ENCODE data around the gene DHRS12.

DHRS12 gene

DNA sequence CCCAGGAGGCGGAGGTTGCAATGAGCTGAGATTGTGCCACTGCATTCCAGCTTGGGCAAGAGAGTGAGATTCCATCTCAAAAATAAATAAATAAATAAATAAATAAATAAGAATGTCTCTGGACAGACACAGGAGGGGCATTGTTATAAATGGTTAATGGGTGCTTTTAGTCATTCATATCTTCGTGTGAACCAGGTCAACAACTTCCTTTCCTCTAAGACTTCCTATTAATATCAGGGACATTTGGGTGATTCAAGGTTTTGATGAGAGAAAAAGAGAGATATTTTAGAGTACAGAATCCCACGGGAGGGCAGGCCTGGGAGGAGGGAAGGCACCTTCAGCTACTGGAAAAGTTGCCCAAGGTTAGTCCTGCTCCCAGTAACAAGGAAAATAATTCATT is 23.9 kb downstream of the DHRS12 start:
- no peak for DNase-seq

- peak; percentile 31 for DNase-seq
These were observed 25.6 kb downstream of the DHRS12 start for GRCh38 chr13:51778392-51778791.

DNA sequence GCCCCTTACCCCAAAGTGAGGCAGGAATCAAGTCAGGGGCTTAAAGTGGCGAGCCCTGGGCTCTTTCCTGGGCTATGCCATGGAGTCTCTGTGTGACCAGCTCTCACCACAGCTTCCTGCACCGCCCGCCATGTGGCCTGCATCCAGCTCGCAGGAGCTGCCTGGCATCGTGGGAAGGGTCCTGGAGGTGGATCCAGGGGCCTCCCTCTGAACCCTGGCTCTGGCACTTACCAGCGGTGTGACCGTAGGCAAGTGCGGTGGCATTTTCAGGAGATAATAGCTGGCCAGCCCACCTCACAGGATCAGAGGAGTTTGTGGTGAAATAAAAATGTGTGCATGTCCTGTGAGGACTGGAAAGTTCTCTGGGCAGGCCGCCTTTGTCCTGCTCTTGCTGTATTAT is 26.0 kb downstream of the DHRS12 start:
- peak; percentile 22 for DNase-seq

DNA sequence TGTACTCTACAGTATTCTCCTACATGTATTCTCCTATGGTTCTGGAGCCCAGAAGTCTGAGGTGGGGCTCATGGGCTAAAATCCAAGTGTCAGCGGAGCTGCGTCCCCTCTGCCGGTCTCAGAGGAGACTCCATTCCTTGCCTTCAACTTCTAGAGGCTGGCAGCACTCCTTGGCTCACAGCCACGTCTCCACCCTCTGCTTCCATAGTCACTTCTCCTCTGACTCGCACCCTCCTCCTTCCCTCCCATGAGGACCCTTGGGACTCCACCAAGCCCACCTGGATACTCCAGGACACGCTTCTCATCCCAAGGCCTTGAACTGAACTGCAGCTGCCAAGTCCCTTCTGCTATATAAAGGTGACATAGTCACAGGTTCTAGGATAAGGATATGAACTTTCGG is 27.8 kb downstream of the DHRS12 start:
- DNase-seq, result no peak

- DNase-seq, result no peak
These were observed 30.4 kb downstream of the DHRS12 start for GRCh38 chr13:51773515-51773914.

DNA sequence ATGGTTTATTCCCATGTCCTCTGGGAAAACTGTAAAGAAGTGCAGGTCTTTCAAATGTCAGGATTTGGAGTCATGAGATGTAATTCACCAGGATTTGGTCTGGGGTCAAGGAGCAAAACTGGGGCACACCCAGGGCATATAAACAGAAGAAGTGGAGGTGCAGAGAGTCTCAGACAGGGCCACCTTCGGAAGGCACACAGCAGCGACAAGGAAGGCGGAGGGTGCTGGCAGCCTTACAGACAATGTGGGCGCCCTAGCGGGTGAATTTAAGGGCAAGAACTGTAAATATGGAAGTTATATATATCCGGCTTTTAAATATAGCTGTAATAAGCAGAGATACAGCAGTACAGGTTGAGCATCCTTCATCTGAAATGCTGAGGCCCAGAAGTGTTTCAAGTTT is 31.2 kb downstream of the DHRS12 start:
- no peak for DNase-seq

GRCh38 chr13:51772105-51772455 is 31.9 kb downstream of the DHRS12 start:
- DNase-seq, result no peak

GRCh38 chr13:51771418-51772104 is 32.4 kb downstream of the DHRS12 start:
- DNase-seq, result no peak

DNA sequence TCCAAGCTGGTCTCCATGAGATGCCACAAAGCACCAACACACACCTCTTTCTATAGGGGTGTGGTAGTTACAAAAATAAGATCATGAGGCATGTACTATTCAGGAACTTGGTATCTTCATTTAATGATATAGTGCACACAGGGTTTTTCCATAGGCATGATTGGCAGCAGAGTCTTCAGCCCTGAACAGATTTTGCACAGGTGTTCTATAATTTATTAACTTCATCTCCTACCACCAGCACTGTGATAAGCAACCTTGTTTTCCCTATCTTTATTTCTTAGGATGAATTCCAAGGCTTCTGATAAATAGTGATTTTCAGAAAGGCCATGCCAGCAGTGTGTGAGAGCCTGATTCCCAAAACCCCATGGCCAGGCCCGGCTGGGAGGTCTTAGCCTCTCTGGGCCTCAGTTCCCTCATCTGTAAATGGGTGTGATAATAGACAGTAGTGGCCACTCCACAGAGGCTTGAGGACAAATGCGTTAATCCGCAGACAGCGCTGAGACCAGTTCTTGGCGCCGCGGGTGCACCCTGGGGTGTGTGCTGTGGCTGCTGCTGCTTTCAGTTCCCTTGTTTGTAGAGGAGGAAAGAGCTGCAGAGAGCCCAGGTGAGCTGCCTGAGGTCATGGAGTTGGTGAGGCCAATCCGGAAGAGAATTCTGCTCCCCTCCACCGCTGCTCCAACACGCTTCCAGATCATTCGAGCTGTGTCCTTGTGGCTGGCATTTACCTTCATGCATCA is 33.1 kb downstream of the DHRS12 start:
- no peak for DNase-seq

DNA sequence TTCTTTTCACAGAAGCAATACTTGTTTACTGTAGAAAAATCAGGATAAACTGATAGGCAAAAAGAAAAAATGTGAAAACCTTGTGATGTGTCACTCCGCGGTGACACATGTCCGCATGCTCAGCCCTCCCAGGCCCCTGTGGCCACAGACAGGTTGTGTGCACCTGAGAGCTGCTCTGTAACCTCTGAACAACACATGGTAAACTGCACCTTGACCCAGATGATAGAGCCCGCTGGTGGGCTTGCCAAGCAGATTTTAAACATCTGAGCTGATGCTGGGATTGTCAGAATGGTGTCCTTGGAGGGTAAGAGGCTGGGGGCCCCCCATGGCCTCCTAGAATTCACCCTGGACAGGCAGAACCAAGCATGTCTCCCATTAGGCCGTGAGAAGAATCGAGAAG is 33.8 kb downstream of the DHRS12 start:
- DNase-seq, result no peak

DNA sequence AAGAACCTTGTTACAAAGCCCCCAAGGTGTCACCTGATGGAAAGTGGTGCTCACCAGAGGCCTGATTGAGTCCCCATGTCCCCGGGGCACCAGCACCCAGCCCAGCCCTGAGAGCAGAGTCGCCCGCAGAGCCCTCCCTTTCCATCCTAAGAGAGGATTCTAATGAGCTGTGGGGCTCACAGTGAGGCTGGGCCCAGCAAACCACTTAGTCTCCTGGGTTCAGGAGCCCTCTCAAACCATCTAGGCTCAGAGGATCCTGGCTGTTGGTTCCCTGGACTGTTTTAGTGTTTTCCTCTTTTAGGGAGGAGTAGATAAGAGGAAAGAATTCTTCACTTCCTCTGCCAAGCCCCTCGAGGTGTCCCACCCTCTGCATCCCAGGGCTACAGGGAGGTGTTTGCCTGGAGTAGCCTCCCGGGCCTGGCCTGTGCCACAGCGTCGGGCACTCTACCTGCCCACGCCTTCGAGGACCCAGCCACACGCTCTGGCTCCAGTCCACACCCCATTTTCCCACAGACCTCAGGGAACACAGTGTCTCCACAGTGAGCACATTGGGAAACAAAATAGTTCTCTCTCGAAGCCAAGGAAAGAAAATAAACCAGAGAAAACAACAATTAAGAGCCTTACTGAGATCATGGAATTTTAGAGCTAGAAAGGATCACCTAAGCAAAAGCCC is 34.4 kb downstream of the DHRS12 start:
- no peak for DNase-seq

DNA sequence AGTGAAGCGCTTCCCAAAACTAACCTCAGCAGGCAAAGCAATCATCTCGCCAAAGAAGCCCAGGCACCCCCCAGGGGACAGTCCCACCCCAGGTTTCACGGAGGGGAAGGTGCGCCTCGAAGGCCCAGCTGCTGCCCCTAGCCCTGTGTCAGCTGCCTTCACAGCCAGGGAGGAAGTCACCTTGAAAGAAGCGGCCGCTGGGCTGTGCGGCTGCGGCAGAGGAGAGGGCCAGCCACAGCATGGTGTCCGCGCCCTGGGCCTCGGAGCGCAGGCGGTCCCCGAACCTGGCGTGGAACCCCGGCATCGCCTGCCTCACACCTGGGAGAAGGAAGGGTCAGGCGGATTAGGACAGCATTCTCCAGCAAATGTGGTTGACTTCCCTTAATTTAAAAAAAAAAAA is 35.0 kb downstream of the DHRS12 start:
- DNase-seq, result no peak

DNA sequence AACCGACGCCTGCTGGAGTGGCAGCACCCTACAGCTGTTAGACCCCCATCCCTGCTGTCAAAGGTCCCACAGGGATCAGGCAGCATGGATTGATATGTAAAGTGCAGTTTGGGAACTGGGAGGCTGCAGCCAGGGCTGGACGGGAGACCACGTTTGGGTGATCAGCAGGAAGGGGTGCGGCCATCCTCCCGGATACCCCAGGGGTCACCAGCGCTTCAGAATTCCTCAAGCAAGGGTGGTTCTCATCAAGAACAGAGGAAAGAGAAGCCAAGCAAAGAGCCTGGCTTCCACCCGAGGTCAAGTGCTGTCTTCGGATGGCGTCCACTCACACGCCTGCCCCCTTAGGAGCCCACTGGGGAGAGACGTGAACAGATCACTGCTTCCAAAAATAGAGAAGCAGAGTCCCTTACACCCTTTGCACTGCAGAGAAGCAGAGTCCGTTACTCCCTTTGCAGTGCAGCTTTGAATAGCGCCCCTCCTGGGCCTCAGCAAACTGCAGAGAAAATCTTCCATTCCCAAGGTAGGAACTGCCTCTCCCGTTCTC is 35.5 kb downstream of the DHRS12 start:
- DNase-seq, result no peak

GRCh38 chr13:51767100-51767499 is 36.9 kb downstream of the DHRS12 start:
- DNase-seq, result peak; percentile 25

DNA sequence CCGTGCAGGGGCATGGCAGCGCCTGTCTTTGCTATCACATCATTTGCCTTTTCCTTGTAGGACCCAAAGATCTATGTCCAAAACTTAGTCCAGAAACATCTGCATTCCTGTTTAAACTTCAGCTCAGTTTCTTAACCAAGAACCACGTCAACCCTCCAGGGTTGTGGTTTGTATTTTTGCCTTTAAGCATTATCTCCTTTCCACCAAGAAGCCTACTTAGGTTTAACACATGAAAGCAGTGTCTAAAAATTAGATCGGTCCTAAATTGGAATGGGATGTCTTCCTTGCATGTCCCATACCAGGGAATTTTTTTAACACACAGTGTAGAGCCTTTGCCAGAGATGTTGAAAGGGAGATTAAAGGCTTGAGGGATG is 38.8 kb downstream of the DHRS12 start:
- peak; percentile 27 for DNase-seq

GRCh38 chr13:51764184-51765141 is 39.5 kb downstream of the DHRS12 start:
- peak; percentile 58 for DNase-seq

DNA sequence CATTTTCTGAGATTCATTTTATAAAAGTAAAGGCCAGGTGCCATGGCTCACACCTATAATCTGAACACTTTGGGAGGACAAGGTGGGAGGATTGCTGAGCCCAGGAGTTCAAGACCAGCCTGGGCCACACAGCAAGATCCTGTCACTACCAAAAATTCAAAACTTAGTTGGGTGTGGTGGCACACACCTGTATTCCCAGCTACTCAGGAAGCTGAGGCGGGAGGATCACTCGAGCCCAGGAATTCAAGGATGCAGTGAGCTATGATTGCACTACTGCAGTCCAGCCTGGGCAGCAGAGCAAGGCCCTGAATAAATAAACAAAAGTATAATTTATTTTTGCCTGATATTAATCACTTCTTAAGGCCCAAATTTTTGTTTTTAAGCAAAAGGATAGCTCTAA is 40.5 kb downstream of the DHRS12 start:
- no peak for DNase-seq

DNA sequence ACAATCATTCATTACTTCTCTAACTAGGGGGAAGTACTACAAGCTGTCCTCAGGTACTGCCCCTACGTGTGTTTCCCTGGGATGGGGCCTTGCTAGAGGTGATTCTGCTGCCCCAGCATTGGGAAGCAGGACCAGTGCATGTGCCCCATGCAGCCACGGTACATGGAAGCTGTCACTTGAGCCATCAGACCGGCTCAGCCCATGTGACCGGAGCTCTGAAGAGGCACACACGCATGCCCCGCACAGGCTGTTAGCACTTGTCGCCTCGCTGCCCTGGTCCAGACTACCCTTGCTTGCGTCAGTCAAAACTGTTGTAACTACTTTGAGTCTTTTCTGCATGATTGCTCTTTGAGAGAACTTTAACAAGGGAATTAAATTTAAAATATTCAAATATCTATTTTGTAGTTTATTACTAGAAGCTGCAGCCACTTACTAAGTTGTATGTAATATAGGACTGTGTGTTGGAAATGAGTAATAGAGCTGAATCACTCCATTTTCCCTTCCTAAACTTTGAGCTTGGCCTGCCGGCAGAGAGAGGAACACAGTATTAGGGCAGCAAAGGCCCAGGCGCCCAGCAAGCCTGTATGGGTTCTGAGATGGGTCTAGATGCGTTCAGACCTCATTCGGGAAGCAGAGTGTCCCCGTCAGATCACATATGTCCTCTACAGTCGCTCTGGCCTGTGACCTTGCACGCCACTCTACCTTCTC is 42.2 kb downstream of the DHRS12 start:
- no peak for DNase-seq

DNA sequence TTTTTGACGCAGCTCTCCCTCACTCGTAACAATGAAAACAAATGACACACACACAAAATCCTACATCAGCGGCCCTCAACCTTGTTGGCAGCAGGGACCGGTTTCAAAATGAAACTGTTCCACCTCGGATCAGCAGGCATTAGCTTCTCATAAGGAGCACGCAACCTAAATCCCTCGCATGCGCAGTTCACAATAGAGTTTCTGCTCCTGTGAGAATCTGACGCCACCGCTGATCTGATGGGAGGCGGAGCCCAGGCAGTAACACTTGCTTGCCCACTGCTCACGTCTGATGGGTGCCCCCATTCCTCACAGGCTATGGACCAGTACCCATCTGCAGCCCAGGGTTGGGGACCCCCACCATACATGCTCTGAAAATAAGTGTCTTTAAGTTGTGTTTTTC is 43.4 kb downstream of the DHRS12 start:
- no peak for DNase-seq

GRCh38 chr13:51759240-51759639 is 44.7 kb downstream of the DHRS12 start:
- DNase-seq, result no peak

GRCh38 chr13:51758691-51759090 is 45.3 kb downstream of the DHRS12 start:
- DNase-seq, result no peak

DNA sequence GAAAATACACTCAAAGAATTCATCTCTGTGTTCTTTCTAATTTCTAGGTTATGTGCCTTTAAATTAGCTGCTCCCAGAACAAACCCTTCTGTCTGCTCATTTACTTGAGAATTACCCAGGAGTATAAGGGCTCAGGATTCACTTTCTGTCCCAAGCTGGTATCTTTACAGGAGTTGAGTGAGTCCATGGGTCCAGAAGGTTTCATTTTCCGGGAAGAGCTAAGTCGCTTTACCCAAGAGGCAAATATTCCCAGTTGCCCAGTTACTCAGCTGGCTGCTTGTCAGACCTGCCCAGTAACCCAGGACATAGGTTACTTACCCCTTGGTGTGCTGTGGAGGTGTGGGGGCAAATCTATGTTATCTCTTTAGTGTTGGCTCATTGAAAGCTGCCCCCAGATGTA is 47.3 kb downstream of the DHRS12 start:
- no peak for DNase-seq
